H9 (cell line): Measurements from ENCODE around the gene FARS2. TPM values are rescaled to one million over a fixed set of nuclear protein-coding genes. Genes with fewer than 3 reads are reported as not detected.

Experiments
- DNase-seq: peaks from one replicate; pipeline ENCODE4 v3.0.0-alpha.2; 2017
- H2AFZ ChIP-seq: one replicate; pipeline ENCODE4 v1.6.1; 2013; ENCODE audit warnings: mild to moderate bottlenecking, low read length, control low read depth, moderate library complexity
- H2AK5ac ChIP-seq: 2 replicates; pipeline ENCODE4 v1.6.1; 2013; ENCODE audit warnings: low read length, control low read depth, mixed read lengths; ENCODE audit not compliant: insufficient read length
- H2BK120ac ChIP-seq: one replicate; pipeline ENCODE4 v1.6.1; 2013; ENCODE audit warnings: low read depth, mild to moderate bottlenecking, low read length, control low read depth, inconsistent platforms; ENCODE audit not compliant: poor library complexity, severe bottlenecking
- H2BK12ac ChIP-seq: 2 replicates; pipeline ENCODE4 v1.6.1; 2013; ENCODE audit warnings: low read length, control low read depth, mixed read lengths, low read depth; ENCODE audit not compliant: insufficient read length
- H2BK15ac ChIP-seq: 2 replicates; pipeline ENCODE4 v1.6.1; 2013; ENCODE audit warnings: low read depth, low read length, control low read depth
- H2BK20ac ChIP-seq: one replicate; pipeline ENCODE4 v1.6.1; 2013; ENCODE audit warnings: low read depth, mild to moderate bottlenecking, low read length, control low read depth, inconsistent platforms; ENCODE audit not compliant: poor library complexity, severe bottlenecking
- H2BK5ac ChIP-seq: 2 replicates; pipeline ENCODE4 v1.6.1; 2013; ENCODE audit warnings: low read length, control low read depth, mixed read lengths; ENCODE audit not compliant: insufficient read length
- H3K14ac ChIP-seq: 2 replicates; pipeline ENCODE4 v1.6.1; 2013; ENCODE audit warnings: low read length, control low read depth; ENCODE audit not compliant: insufficient read depth
- H3K18ac ChIP-seq: 2 replicates; pipeline ENCODE4 v1.6.1; 2013; ENCODE audit warnings: low read depth, mild to moderate bottlenecking, mixed read lengths, low read length, control low read depth; ENCODE audit not compliant: insufficient read length
- H3K23ac ChIP-seq: 2 replicates; pipeline ENCODE4 v1.6.1; 2013; ENCODE audit warnings: low read length, control low read depth, mixed read lengths, low read depth; ENCODE audit not compliant: insufficient read length
- H3K23me2 ChIP-seq: 2 replicates; pipeline ENCODE4 v1.6.1; 2013; ENCODE audit warnings: low read depth, mild to moderate bottlenecking, mixed read lengths, low read length, control low read depth; ENCODE audit not compliant: insufficient read length, poor library complexity, severe bottlenecking
- H3K27ac ChIP-seq: 2 replicates; pipeline ENCODE4 v1.5.1; 2013; ENCODE audit warnings: low read length, control low read depth, mixed read lengths, low read depth; ENCODE audit not compliant: insufficient read length
- H3K27me3 ChIP-seq: 2 replicates; pipeline ENCODE4 v1.6.1; 2013; ENCODE audit warnings: low read length, control low read depth, inconsistent platforms; ENCODE audit not compliant: insufficient read depth
- H3K4ac ChIP-seq: 2 replicates; pipeline ENCODE4 v1.6.1; 2013; ENCODE audit warnings: low read depth, mild to moderate bottlenecking, control low read depth, inconsistent platforms, low read length, moderate library complexity
- H3K4me1 ChIP-seq: 2 replicates; pipeline ENCODE4 v1.6.1; 2013; ENCODE audit warnings: low read length, control low read depth, inconsistent platforms; ENCODE audit not compliant: insufficient read depth
- H3K4me2 ChIP-seq: 2 replicates; pipeline ENCODE4 v1.6.1; 2013; ENCODE audit warnings: low read length, control low read depth, mixed read lengths; ENCODE audit not compliant: insufficient read length, insufficient read depth
- H3K56ac ChIP-seq: 2 replicates; pipeline ENCODE4 v1.6.1; 2013; ENCODE audit warnings: low read depth, mild to moderate bottlenecking, mixed read lengths, low read length, control low read depth; ENCODE audit not compliant: insufficient read length
- H3K79me1 ChIP-seq: 2 replicates; pipeline ENCODE4 v1.6.1; 2013; ENCODE audit warnings: low read depth, mild to moderate bottlenecking, moderate library complexity, low read length, control low read depth, inconsistent platforms; ENCODE audit not compliant: insufficient read depth, poor library complexity, severe bottlenecking
- H3K79me2 ChIP-seq: 2 replicates; pipeline ENCODE4 v1.6.1; 2013; ENCODE audit warnings: low read length, control low read depth, inconsistent platforms; ENCODE audit not compliant: insufficient read depth
- H3K9ac ChIP-seq: 2 replicates; pipeline ENCODE4 v1.6.1; 2013; ENCODE audit warnings: low read length, control low read depth, mixed read lengths; ENCODE audit not compliant: insufficient read length; ENCODE audit errors: extremely low read depth
- H3K9me3 ChIP-seq: one replicate; pipeline ENCODE4 v1.6.1; 2013; ENCODE audit warnings: low read depth, low read length, inconsistent platforms; ENCODE audit not compliant: control insufficient read depth
- H3T11ph ChIP-seq: one replicate; pipeline ENCODE4 v1.6.1; 2013; ENCODE audit warnings: mild to moderate bottlenecking, low read length, control low read depth, inconsistent platforms
- H4K20me1 ChIP-seq: one replicate; pipeline ENCODE4 v1.6.1; 2013; ENCODE audit not compliant: control insufficient read depth, insufficient read length, insufficient read depth
- H4K5ac ChIP-seq: 2 replicates; pipeline ENCODE4 v1.6.1; 2013; ENCODE audit warnings: low read depth, mild to moderate bottlenecking, mixed read lengths, low read length, control low read depth; ENCODE audit not compliant: insufficient read length
- H4K8ac ChIP-seq: replicated peaks from 2 replicates; pipeline ENCODE4 v1.6.1; 2013; ENCODE audit warnings: low read length, control low read depth, mixed read lengths, low read depth; ENCODE audit not compliant: insufficient read length
- H4K91ac ChIP-seq: 2 replicates; pipeline ENCODE4 v1.6.1; 2013; ENCODE audit warnings: low read depth, mild to moderate bottlenecking, moderate library complexity, mixed read lengths, low read length, control low read depth; ENCODE audit not compliant: insufficient read length
- H3K27ac Mint-ChIP-seq, 3 experiments: 2 replicates in 2 of 3; 3 replicates in 1 of 3; pipeline ENCODE4 v1.8.0; 2020 to 2021; ENCODE audit warnings: mixed read lengths in 3 of 3, mild to moderate bottlenecking in 1 of 3, moderate library complexity in 1 of 3
- H3K27me3 Mint-ChIP-seq: 2 replicates; pipeline ENCODE4 v1.8.0; 2021; ENCODE audit warnings: low read depth, mild to moderate bottlenecking, moderate library complexity, mixed read lengths
- H3K36me3 Mint-ChIP-seq, 3 experiments: 2 replicates in 2 of 3; 3 replicates in 1 of 3; pipeline ENCODE4 v1.8.0; 2020 to 2021; ENCODE audit warnings: low read depth in 3 of 3, mixed read lengths in 3 of 3; ENCODE audit not compliant: insufficient read depth in 1 of 3
- H3K4me1 Mint-ChIP-seq, 2 experiments: 2 replicates each; pipeline ENCODE4 v1.8.0; 2020; ENCODE audit warnings: mixed read lengths in 2 of 2
- H3K4me3 Mint-ChIP-seq, 2 experiments: 2 replicates in 1 of 2; 3 replicates in 1 of 2; pipeline ENCODE4 v1.8.0; 2020 to 2021; ENCODE audit warnings: mild to moderate bottlenecking in 2 of 2, mixed read lengths in 2 of 2, moderate library complexity in 1 of 2
- H3K9me3 Mint-ChIP-seq, 2 experiments: 2 replicates in 1 of 2; 3 replicates in 1 of 2; pipeline ENCODE4 v1.8.0; 2020; ENCODE audit warnings: mild to moderate bottlenecking in 2 of 2, mixed read lengths in 2 of 2, moderate library complexity in 1 of 2
- WGBS: extraction: QIAGEN DNeasy Blood & Tissue Kit; methylation state at CpG from one replicate; pipeline ENCODE4 v1.1.7; 2013; ENCODE audit warnings: missing lambda C conversion rate, low lambda C conversion rate, mixed read lengths; ENCODE audit not compliant: insufficient read length; ENCODE audit errors: extremely low coverage; 5-methylcytosine and 5-hydroxymethylcytosine counted together
- total RNA-seq: library from RNA; stranded (reverse); gene quantifications from 2 replicates; pipeline ENCODE4 v1.2.1, GENCODE V29; 2021
- TF ChIP-seq, protein P1 (sequence below): fragments of 200-600 bp; sonication (generic); conservative IDR thresholded peaks from 3 replicates; pipeline ENCODE4 v1.8.0; 2021; ENCODE audit warnings: antibody characterized with exemption, mild to moderate bottlenecking

FARS2 gene
- total RNA-seq, 1 experiment from 2014 or later, result 8.5 TPM

DNA sequence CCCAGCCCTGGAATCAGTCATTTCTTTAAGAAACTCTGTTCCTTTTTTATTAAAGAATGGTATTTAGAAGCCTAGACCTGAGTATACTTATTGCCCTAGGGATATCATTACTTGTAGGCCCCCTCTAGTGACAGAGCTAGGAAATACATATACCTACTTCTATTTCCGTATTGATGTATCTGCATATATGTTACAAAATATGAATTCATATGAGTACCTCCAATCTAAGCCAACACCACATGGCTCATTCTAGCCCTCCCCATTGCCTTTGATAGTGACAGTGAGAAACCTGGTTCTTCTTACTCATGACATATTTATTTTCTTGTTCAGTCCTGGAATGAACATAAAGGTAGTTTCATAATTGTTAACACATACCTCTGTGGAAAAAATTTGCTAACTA lies 137.2 kb downstream of the FARS2 start:
- Histone ChIP-seq H4K8ac (no peak overlapping the region), H3K23ac (no peak overlapping the region), H3K14ac (no peak overlapping the region), H3K4me1 (no peaks in the 10 kb centered on the region), H2BK120ac (no peak overlapping the region), H4K5ac (no peak overlapping the region), H3K18ac (no peak overlapping the region), H4K91ac (no peak overlapping the region), H3T11ph (no peak overlapping the region), H2BK20ac (no peak overlapping the region), H3K4ac (no peak overlapping the region), H3K9me3 (no peaks in the 10 kb centered on the region), H2BK5ac (no peak overlapping the region), H2AK5ac (no peak overlapping the region), H3K23me2 (no peaks in the 10 kb centered on the region), H2BK12ac (no peak overlapping the region), H2AFZ (no peak overlapping the region), H3K27ac (no peak overlapping the region), H3K79me1 (no peaks in the 10 kb centered on the region), H3K9ac (no peak overlapping the region), H3K79me2 (no peaks in the 10 kb centered on the region), H3K27me3 (no peaks in the 10 kb centered on the region), H2BK15ac (no peak overlapping the region), H3K4me2 (no peak overlapping the region), H4K20me1 (no peaks in the 10 kb centered on the region), H3K56ac (no peak overlapping the region)
- TF ChIP-seq, protein P1, sequence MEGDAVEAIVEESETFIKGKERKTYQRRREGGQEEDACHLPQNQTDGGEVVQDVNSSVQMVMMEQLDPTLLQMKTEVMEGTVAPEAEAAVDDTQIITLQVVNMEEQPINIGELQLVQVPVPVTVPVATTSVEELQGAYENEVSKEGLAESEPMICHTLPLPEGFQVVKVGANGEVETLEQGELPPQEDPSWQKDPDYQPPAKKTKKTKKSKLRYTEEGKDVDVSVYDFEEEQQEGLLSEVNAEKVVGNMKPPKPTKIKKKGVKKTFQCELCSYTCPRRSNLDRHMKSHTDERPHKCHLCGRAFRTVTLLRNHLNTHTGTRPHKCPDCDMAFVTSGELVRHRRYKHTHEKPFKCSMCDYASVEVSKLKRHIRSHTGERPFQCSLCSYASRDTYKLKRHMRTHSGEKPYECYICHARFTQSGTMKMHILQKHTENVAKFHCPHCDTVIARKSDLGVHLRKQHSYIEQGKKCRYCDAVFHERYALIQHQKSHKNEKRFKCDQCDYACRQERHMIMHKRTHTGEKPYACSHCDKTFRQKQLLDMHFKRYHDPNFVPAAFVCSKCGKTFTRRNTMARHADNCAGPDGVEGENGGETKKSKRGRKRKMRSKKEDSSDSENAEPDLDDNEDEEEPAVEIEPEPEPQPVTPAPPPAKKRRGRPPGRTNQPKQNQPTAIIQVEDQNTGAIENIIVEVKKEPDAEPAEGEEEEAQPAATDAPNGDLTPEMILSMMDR, result peak; percentile 69
- DNase-seq, result no peak
- Mint-ChIP-seq H3K27ac (no peak overlapping the region), H3K4me3 (no peak overlapping the region), H3K9me3 (peaks cover 6% of the 10 kb centered on the region in 2 experiments), H3K4me1 (peaks cover 0 to 5% of the 10 kb centered on the region in 2 experiments; a peak in 1 of 4 replicates), H3K36me3 (peaks cover 0 to 6% (median 5%) of the 10 kb centered on the region in 3 experiments; a peak in 5 of 7 replicates), H3K27me3 (no peaks in the 10 kb centered on the region)
- no CpG with 5 or more reads among the region's 1 CpG for WGBS
